Choroid plexus epithelial cell (primary cell): Measurements from ENCODE around the gene FAM234A.

ENCODE experiments used
- DNase-seq: peaks from one replicate; pipeline ENCODE4 v3.0.0-alpha.2; 2010; ENCODE audit warnings: low read depth
- H3K4me3 ChIP-seq: 2 replicates; pipeline ENCODE4 v1.5.1; 2011; ENCODE audit warnings: low read depth, mild to moderate bottlenecking, control low read depth, low read length, moderate library complexity
- TF ChIP-seq, protein P1 (sequence below): conservative IDR thresholded peaks from 2 replicates; pipeline ENCODE4 v1.5.1; 2011; ENCODE audit warnings: low read depth, mild to moderate bottlenecking, control low read depth, inconsistent platforms, low read length, moderate library complexity

The FAM234A gene

GRCh38 chr16:270381-271255, 36.0 kb downstream of the FAM234A start:
- no peak for DNase-seq
- TF ChIP-seq, protein P1, sequence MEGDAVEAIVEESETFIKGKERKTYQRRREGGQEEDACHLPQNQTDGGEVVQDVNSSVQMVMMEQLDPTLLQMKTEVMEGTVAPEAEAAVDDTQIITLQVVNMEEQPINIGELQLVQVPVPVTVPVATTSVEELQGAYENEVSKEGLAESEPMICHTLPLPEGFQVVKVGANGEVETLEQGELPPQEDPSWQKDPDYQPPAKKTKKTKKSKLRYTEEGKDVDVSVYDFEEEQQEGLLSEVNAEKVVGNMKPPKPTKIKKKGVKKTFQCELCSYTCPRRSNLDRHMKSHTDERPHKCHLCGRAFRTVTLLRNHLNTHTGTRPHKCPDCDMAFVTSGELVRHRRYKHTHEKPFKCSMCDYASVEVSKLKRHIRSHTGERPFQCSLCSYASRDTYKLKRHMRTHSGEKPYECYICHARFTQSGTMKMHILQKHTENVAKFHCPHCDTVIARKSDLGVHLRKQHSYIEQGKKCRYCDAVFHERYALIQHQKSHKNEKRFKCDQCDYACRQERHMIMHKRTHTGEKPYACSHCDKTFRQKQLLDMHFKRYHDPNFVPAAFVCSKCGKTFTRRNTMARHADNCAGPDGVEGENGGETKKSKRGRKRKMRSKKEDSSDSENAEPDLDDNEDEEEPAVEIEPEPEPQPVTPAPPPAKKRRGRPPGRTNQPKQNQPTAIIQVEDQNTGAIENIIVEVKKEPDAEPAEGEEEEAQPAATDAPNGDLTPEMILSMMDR = no peak
- H3K4me3 ChIP-seq = no peak overlapping the region

DNA sequence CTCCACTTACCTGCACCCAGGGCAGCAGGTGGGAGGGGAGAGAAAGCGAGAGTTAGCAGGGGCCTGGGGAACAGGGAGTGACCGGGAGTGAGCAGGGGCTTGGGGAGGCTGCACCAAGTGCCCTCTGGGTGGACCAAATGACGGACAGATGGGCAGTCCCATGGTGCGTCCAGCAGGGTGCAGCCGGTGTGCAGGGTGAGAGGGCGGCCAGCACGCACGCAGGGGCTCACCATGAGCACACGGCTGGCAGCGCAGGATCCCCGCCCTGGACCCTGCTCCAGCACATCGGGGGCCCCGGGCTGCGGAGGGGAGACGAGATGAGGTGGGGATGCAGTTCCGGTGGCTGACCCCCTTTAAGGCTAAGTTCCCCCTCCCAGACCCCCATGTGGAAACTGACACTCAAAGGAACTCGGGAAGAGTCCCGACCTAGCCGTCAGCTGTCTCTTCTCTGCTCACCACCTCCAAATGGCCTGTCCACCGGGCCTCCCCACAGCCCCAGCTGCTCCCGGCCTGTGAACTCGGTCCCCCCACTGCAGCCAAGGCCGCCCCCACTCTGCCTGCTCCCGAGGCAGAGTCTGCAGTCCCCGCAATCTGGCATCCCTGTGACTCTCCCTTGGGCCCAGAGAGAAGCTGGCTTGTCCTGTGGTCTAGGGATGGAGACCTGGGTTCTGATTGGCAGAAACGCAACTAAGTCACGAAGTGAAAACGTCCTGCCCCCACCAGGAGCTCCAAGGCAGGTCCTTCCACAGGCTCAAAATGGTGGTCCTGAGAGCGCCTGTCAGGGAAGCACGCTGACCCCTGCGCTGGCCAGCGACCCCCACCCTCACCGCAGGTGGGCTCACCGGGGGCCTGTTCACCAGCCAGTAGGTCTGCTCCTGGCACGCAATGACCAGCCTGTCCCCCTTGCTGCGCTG, 38.3 kb downstream of the FAM234A start:
- no peak overlapping the region for H3K4me3 ChIP-seq
- TF ChIP-seq, protein P1 = no peak
- no peak for DNase-seq

GRCh38 chr16:273547-274421, 39.2 kb downstream of the FAM234A start:
- TF ChIP-seq, protein P1 = no peak
- no peak for DNase-seq
- H3K4me3 ChIP-seq = no peak overlapping the region

- TF ChIP-seq, protein P1 = no peak
- DNase-seq = no peak
These were observed 40.5 kb downstream of the FAM234A start for GRCh38 chr16:275041-275641.

GRCh38 chr16:275786-276232, 41.2 kb downstream of the FAM234A start, which contains the start of gene RGS11:
Gene RGS11 (minus strand): TSS chr16:275944. CDS start chr16:275911, 33 bp downstream.
- TF ChIP-seq, protein P1 = no peak
- no peak for DNase-seq
- peak within 1 kb of the TSS; percentile 32 for H3K4me3 ChIP-seq

More at GRCh38 chr16:275041-275641, 40.5 kb downstream of the FAM234A start:
- H3K4me3 ChIP-seq = peak overlapping the region; percentile 32
